HFF-Myc (cell line): ENCODE data around the gene OR6C65.
"Not testable (repeated sequence)": the region's sequence is repeated elsewhere in the genome, so short reads cannot be mapped to it uniquely, and the experiment has no call there.

Experiments used
- DNase-seq: peaks from one replicate; pipeline ENCODE4 v3.0.0-alpha.2; 2011; ENCODE audit warnings: low read depth; ENCODE audit errors: extremely low read depth
- H3K4me3 ChIP-seq: replicated peaks from 2 replicates; pipeline ENCODE4 v1.5.1; 2011; ENCODE audit warnings: low read depth, mild to moderate bottlenecking, control low read depth, low read length
- CTCF ChIP-seq: IDR thresholded peaks from 2 replicates; pipeline ENCODE4 v1.5.1; 2012; ENCODE audit warnings: mild to moderate bottlenecking, low read depth, low read length, control low read depth; ENCODE audit errors: missing control alignments

The OR6C65 gene

GRCh38 chr12:55400229-55400628 lies at the start of gene OR6C65:
TSS of gene OR6C65 (plus strand) at chr12:55400529. CDS start at chr12:55400529, 0 bp downstream.
- no peak for DNase-seq
- H3K4me3 ChIP-seq = no peak within 1 kb of the TSS
- no peak for TF ChIP-seq CTCF

GRCh38 chr12:55355338-55355737 lies 45.0 kb upstream of the OR6C65 start:
- DNase-seq, H3K4me3 ChIP-seq: not testable (repeated sequence)

GRCh38 chr12:55362675-55363074 lies 37.7 kb upstream of the OR6C65 start, which contains the start of gene OR6C75:
TSS of gene OR6C75 (plus strand) at chr12:55362975. CDS start at chr12:55365111, 2,136 bp downstream.
- no peak for TF ChIP-seq CTCF
- no peak for DNase-seq
- no peak within 1 kb of the TSS for H3K4me3 ChIP-seq

- TF ChIP-seq CTCF = no peak
- DNase-seq = no peak
- no peak overlapping the region for H3K4me3 ChIP-seq
These were observed 35.2 kb upstream of the OR6C65 start for GRCh38 chr12:55365086-55365485.

GRCh38 chr12:55372521-55372920 lies 27.8 kb upstream of the OR6C65 start:
- DNase-seq = no peak
- H3K4me3 ChIP-seq = no peak overlapping the region
- no peak for TF ChIP-seq CTCF

GRCh38 chr12:55385891-55386290 lies 14.4 kb upstream of the OR6C65 start:
- no peak for DNase-seq
- TF ChIP-seq CTCF = no peak
- H3K4me3 ChIP-seq = no peak overlapping the region

GRCh38 chr12:55392032-55392795 lies 8.1 kb upstream of the OR6C65 start:
- no peak overlapping the region for H3K4me3 ChIP-seq
- DNase-seq = no peak
- no peak for TF ChIP-seq CTCF
